Non-pigmented ciliary epithelial cell (primary cell): ENCODE results near the gene MYO3B.
"Not testable (repeated sequence)": the region's sequence is repeated elsewhere in the genome, so short reads cannot be mapped to it uniquely, and the experiment has no call there.

Experiments
- DNase-seq: peaks from one replicate; pipeline ENCODE4 v3.0.0-alpha.2; 2010; ENCODE audit warnings: low read depth

MYO3B gene

GRCh38 chr2:170468557-170468956 is 290.6 kb downstream of the MYO3B start:
- DNase-seq = no peak

GRCh38 chr2:170472498-170472897 is 294.6 kb downstream of the MYO3B start:
- DNase-seq = not testable (repeated sequence)

- no peak for DNase-seq
Measured at GRCh38 chr2:170475878-170476277, 297.9 kb downstream of the MYO3B start.

- no peak for DNase-seq
Measured at GRCh38 chr2:170477630-170478029, 299.7 kb downstream of the MYO3B start.

GRCh38 chr2:170481201-170481600 is 303.3 kb downstream of the MYO3B start:
- DNase-seq = no peak

GRCh38 chr2:170484552-170484951 is 306.6 kb downstream of the MYO3B start:
- DNase-seq = no peak

- DNase-seq = no peak
Measured at GRCh38 chr2:170485254-170486026, 307.5 kb downstream of the MYO3B start.

- no peak for DNase-seq
Measured at GRCh38 chr2:170486730-170487129, 308.8 kb downstream of the MYO3B start.

GRCh38 chr2:170488807-170489206 is 310.9 kb downstream of the MYO3B start:
- DNase-seq = no peak

GRCh38 chr2:170492010-170492409 is 314.1 kb downstream of the MYO3B start:
- DNase-seq = no peak

- DNase-seq = no peak
Measured at GRCh38 chr2:170493426-170494097, 315.6 kb downstream of the MYO3B start.

- DNase-seq = no peak
Measured at GRCh38 chr2:170495896-170496295, 317.9 kb downstream of the MYO3B start.

- no peak for DNase-seq
Measured at GRCh38 chr2:170498619-170499018, 320.7 kb downstream of the MYO3B start.

GRCh38 chr2:170500104-170500503 is 322.2 kb downstream of the MYO3B start:
- DNase-seq = no peak

- no peak for DNase-seq
Measured at GRCh38 chr2:170500770-170501169, 322.8 kb downstream of the MYO3B start.

GRCh38 chr2:170501421-170502043 is 323.6 kb downstream of the MYO3B start:
- DNase-seq = no peak

GRCh38 chr2:170502361-170503130 is 324.6 kb downstream of the MYO3B start:
- no peak for DNase-seq

- DNase-seq = no peak
Measured at GRCh38 chr2:170503563-170503962, 325.6 kb downstream of the MYO3B start.

GRCh38 chr2:170503971-170504809 is 326.2 kb downstream of the MYO3B start:
- no peak for DNase-seq

GRCh38 chr2:170504810-170505145 is 326.8 kb downstream of the MYO3B start:
- DNase-seq = no peak

GRCh38 chr2:170505631-170506275 is 327.8 kb downstream of the MYO3B start:
- DNase-seq = no peak
